ENCODE data around the gene ANKRD27. TPM values are rescaled to one million over a fixed set of nuclear protein-coding genes. Genes with fewer than 3 reads are reported as not detected.

ANKRD27 gene
- total and polyA plus RNA-seq, 10 of the 15 experiments (the other 5 are each of a cell fraction or from before 2014, with no cell fraction given) = 2.8 to 49.9 (median 28.5) TPM

- no peak for ATAC-seq
- in situ Hi-C loops (cut with MboI) = no loop called here
- Histone ChIP-seq H3K27me3 (replicated peaks in 1 of 2; ENCODE audit: control insufficient read depth in 2 of 2, insufficient read depth in 2 of 2, low read length in 1 of 2) (no peaks in the 10 kb centered on the region), H3K4me2 (ENCODE audit: control insufficient read depth, insufficient read depth) (no peak overlapping the region), H3K36me3 (ENCODE audit: control insufficient read depth in 2 of 2, insufficient read depth in 2 of 2, low read length in 1 of 2) (peaks cover 7 to 29% of the 10 kb centered on the region in 2 experiments; a peak in 3 of 4 replicates), H3K9ac (ENCODE audit: control insufficient read depth, insufficient read depth, low read length) (no peak overlapping the region), H2AFZ (ENCODE audit: control insufficient read depth, low read depth, low read length) (no peak overlapping the region), H3K4me3 (no peak overlapping the region), H4K20me1 (ENCODE audit: control insufficient read depth, insufficient read depth) (no peaks in the 10 kb centered on the region), H3K9me3 (replicated peaks; ENCODE audit: control insufficient read depth, insufficient read depth, low read length) (no peaks in the 10 kb centered on the region), H3K4me1 (ENCODE audit: control insufficient read depth, insufficient read depth, low read length) (no peaks in the 10 kb centered on the region), H3K27ac (ENCODE audit: control insufficient read depth, insufficient read depth) (no peak overlapping the region), H3K79me2 (ENCODE audit: control insufficient read depth, insufficient read depth, low read length) (no peaks in the 10 kb centered on the region)
- intact Hi-C loops (cut with micrococcal nuclease; ENCODE audit: unreplicated experiment) = no loop called here
- no peak for TF ChIP-seq SREBF1 (IDR thresholded peaks at IDR 0.05; ENCODE audit: low read length)
- TF ChIP-seq RUNX3 (IDR thresholded peaks at IDR 0.05; ENCODE audit: low read length) = no peak
- no peak for TF ChIP-seq IRF4 (IDR thresholded peaks at IDR 0.05; ENCODE audit: low read depth, low read length)
- TF ChIP-seq CBX3 (IDR thresholded peaks at IDR 0.05; ENCODE audit: borderline replicate concordance, low read depth) = no peak
- no peak for TF ChIP-seq MAX (IDR thresholded peaks at IDR 0.05; ENCODE audit: low read depth, low read length)
- TF ChIP-seq TCF12 (IDR thresholded peaks at IDR 0.05; ENCODE audit: low read depth, low read length) = no peak
- TF ChIP-seq CBX5 (IDR thresholded peaks at IDR 0.05; ENCODE audit: low read depth) = no peak
- no peak for TF ChIP-seq YBX1 (IDR thresholded peaks at IDR 0.05)
- TF ChIP-seq MXI1 (IDR thresholded peaks at IDR 0.05; ENCODE audit: low read depth, low read length) = no peak
- TF ChIP-seq TCF7 (IDR thresholded peaks at IDR 0.05; ENCODE audit: borderline replicate concordance) = no peak
- no peak for TF ChIP-seq CBFB (IDR thresholded peaks at IDR 0.05; ENCODE audit: low read depth)
- no peak for TF ChIP-seq ZBED1 (IDR thresholded peaks at IDR 0.05; ENCODE audit: borderline replicate concordance)
- no peak for TF ChIP-seq HDAC6 (IDR thresholded peaks at IDR 0.05; ENCODE audit: unreplicated experiment)
- TF ChIP-seq LARP7 (IDR thresholded peaks at IDR 0.05) = no peak
- TF ChIP-seq PAX5 (IDR thresholded peaks at IDR 0.05; ENCODE audit: borderline replicate concordance, low read depth, low read length) = no peak
- TF ChIP-seq, protein P1, sequence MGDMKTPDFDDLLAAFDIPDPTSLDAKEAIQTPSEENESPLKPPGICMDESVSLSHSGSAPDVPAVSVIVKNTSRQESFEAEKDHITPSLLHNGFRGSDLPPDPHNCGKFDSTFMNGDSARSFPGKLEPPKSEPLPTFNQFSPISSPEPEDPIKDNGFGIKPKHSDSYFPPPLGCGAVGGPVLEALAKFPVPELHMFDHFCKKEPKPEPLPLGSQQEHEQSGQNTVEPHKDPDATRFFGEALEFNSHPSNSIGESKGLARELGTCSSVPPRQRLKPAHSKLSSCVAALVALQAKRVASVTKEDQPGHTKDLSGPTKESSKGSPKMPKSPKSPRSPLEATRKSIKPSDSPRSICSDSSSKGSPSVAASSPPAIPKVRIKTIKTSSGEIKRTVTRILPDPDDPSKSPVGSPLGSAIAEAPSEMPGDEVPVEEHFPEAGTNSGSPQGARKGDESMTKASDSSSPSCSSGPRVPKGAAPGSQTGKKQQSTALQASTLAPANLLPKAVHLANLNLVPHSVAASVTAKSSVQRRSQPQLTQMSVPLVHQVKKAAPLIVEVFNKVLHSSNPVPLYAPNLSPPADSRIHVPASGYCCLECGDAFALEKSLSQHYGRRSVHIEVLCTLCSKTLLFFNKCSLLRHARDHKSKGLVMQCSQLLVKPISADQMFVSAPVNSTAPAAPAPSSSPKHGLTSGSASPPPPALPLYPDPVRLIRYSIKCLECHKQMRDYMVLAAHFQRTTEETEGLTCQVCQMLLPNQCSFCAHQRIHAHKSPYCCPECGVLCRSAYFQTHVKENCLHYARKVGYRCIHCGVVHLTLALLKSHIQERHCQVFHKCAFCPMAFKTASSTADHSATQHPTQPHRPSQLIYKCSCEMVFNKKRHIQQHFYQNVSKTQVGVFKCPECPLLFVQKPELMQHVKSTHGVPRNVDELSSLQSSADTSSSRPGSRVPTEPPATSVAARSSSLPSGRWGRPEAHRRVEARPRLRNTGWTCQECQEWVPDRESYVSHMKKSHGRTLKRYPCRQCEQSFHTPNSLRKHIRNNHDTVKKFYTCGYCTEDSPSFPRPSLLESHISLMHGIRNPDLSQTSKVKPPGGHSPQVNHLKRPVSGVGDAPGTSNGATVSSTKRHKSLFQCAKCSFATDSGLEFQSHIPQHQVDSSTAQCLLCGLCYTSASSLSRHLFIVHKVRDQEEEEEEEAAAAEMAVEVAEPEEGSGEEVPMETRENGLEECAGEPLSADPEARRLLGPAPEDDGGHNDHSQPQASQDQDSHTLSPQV (IDR thresholded peaks at IDR 0.05) = no peak
- TF ChIP-seq PAX8 (IDR thresholded peaks at IDR 0.05) = no peak
- ChIA-PET RAD21 (ENCODE audit: unreplicated experiment) (no interaction called here), POLR2A (no interaction called here), CTCF (interaction anchor here (0.6 to 1.9 kb wide), 11 partner anchors 13 to 376 kb away, joined by 3 to 9 read pairs (median 4); no protein-coding TSS in a partner anchor), SMC1A (ENCODE audit: uncharacterized antibody, unreplicated experiment) (interaction anchor here (0.8 to 1.5 kb wide), 2 partner anchors 88 to 365 kb away, joined by 3 read pairs; no protein-coding TSS in a partner anchor)
- whole genome bisulfite sequencing (ENCODE audit: insufficient coverage, insufficient replicate concordance, low lambda C conversion rate, missing lambda C conversion rate) = 82% methylated on average over 6 of the region's 6 CpGs
- no peak for DNase-seq (ENCODE audit: low read depth, low spot score)
- BruUV-seq (replicated peaks) = no TSS peak
- FAIRE-seq = no peak
Observed at GRCh38 chr19:32599258-32599657, 75.7 kb downstream of the ANKRD27 start.

Measured in GM12878 (cell line).